ENCODE measurements around the gene PSME1.

DNA sequence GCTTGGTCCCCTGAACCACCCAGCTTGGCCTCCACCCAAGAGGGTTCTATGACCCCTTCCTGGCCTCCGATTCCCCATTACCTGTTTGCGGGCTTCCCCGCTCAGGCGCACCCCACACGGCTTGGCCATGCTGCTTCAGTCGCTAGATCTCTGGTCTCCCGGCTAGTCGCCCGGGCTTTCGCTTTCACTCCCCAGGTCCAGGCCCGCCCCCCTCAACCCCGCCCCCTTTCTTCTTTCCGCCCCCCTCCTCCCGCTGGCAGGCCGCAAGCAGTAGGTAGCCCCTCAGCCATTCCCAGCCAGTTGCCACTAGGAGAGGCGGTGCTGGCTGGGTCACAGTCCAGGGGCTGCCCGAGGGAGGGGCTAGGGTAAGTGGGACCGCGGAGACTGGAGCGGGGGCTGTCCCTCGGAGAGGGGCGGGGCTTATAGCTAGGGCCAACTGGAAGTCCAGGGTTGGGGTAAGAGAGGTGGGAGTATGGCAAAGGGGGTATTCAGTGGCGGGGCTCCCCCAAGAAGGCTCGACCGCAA, 10.5 kb downstream of the PSME1 start, which contains the start of gene PSME2:
- TF ChIP-seq, protein P1, sequence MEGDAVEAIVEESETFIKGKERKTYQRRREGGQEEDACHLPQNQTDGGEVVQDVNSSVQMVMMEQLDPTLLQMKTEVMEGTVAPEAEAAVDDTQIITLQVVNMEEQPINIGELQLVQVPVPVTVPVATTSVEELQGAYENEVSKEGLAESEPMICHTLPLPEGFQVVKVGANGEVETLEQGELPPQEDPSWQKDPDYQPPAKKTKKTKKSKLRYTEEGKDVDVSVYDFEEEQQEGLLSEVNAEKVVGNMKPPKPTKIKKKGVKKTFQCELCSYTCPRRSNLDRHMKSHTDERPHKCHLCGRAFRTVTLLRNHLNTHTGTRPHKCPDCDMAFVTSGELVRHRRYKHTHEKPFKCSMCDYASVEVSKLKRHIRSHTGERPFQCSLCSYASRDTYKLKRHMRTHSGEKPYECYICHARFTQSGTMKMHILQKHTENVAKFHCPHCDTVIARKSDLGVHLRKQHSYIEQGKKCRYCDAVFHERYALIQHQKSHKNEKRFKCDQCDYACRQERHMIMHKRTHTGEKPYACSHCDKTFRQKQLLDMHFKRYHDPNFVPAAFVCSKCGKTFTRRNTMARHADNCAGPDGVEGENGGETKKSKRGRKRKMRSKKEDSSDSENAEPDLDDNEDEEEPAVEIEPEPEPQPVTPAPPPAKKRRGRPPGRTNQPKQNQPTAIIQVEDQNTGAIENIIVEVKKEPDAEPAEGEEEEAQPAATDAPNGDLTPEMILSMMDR (conservative IDR thresholded peaks at IDR 0.05; ENCODE audit: low read length): no peak
- TF ChIP-seq EZH2phosphoT487 (IDR thresholded peaks at IDR 0.05; ENCODE audit: borderline replicate concordance): no peak

Data from Loucy (cell line).